HG03097 (cell line): Measurements from ENCODE around the gene ZNF438.

Experiments used
- ATAC-seq: cut with Tn5 transposase; IDR thresholded peaks from one replicate; pipeline ENCODE4 v1.9.1; 2021; ENCODE audit not compliant: unreplicated experiment, low FRiP score

The ZNF438 gene

DNA sequence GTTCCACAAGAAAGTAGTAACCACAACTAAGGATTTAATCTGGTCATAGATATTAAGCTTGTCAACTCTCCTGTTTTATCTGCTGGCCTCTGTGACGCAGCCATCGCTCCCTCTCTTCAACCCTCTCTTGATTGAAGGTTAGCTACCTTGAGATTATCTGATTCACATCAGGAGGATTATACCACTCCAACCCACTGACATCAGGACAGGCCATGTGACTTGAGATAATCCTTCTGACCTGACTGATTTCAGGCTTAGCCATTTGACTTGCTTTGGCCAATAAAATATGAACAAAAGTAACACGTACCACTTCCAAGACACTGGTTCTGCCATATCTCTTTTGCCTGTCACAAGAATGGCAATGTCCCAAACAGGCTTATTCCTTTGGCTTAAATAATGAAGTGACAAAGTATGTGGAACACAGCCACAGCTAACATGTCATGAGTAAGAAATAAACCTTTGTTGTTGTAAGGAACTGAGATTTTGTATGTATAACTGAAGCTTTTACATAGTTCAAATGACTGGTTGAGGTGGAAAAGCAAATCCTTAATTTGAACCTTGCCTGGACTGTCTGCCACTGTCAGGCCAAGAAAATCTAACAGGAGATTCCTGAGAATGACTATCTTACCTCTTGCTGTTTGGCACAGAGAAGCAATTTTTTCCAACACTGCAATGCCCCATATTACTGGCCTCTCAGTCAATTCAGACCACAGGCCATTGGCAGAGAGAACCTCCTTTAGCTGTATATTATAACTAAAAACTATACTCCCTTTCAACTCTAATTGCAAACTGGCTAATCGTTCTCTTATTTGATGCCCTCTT is 13.9 kb downstream of the ZNF438 start:
- no peak for ATAC-seq

DNA sequence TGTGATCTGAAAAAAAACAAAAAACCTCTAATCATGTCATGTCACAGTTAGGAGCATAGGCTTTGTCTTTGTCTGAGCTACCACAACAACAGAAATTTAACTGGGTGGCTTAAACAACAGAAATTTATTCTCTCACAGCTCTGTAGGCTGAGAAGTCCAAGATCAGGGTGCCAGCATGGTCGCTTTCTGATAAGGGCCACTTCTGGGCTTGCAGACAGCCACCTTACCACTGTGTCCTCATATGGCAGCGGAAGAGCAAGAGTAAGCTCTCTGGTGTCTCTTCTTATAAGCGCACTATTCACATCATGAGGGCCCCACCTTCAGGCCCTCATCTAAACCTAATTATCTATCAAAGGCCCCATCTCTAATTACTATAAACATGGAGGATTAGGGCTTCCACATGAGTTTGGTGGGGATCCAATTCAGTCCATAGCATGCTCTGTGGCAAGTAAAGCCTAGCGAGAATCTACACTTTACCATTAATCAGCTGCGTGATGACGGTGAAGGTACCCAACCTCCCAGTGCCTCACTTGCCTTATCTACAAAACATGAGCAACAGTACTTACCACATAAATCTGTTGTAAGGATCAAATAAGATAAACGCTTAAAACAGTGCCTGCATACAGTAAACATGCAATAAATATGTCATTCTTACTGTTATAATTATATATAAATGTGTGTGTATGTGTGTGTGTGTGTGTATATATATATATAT is 17.3 kb downstream of the ZNF438 start:
- ATAC-seq, result no peak

DNA sequence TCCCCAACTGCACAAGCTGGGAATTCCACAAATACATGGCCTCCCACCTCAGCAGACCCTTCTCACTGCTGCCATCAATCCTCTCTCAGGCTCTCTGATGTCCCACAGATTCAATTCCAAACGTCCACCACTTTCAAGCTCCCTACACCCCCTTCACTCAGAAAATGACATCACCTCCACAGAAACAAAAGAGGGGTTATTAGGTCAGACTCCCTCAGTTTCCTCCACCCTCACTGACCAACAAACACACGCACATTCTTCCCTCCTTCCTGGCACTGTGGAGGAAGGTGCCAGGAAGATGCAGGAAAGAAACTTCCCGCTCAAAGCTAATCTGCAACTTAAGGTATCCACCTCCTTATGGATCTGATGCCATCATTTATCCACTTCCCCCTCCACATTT is 18.3 kb downstream of the ZNF438 start:
- no peak for ATAC-seq

DNA sequence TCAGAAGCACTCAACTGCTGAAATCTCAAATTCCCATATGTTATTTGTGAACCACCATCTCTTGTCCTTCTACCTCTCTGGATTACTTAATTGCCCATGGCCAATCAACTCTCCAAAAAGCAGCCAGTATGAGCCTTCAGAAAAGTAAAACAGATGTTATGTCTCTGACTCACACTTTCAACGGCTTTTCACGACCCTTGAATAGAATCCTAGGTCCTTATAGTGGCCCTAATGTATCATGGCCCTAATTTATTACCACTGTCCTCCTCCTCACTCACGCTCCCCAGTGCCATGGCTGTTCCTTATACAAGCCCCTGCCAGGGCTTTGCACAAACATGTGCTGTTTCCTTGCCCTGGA is 20.0 kb downstream of the ZNF438 start:
- no peak for ATAC-seq

DNA sequence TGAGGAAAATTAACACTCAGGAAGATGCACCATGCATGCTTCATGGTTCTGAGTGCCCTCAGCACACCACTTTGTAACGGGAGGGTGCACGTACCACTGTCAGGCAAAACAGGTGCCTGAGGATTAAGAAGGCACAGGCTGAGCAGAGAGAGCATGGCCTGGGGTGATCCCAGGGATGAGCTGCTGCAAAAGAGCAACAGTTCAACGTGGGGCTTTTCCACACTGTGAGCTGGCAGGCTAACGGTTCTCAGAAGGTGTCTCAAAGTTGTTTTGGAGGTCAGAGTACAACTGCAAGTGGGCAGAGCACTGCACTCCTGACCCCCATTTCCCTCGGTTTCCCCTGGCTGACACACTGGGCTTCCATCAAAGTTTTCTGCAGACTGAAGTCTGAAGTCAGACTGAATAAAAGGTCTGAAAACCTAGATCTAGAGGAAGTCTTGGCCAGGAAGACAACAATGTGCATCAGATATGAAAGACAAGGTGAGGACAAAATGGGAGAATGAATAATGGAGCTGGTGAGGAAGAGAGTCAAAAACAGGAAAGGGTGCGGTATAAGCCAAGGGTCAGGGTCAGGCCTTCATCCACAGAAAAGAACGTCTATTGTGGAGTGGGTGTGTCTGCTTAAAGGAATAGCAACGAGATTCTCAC is 20.5 kb downstream of the ZNF438 start:
- ATAC-seq, result no peak

DNA sequence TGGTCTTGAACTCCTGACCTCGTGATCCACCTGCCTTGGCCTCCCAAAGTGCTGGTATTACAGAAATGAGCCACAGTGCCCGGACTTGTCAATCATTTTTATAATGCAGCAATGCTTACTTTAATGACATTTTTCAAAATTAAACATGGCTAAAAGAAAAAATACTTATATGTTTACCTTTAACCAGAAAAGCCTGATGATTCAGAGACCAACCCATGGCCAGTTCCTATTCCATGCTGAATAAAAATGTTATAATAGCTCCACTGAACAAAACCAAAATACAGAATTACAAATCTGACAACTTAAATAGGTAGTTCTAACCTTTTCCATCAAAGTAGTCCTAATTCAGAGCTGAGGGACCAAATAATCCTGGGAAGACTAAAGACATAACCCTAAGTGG is 21.6 kb downstream of the ZNF438 start:
- no peak for ATAC-seq

DNA sequence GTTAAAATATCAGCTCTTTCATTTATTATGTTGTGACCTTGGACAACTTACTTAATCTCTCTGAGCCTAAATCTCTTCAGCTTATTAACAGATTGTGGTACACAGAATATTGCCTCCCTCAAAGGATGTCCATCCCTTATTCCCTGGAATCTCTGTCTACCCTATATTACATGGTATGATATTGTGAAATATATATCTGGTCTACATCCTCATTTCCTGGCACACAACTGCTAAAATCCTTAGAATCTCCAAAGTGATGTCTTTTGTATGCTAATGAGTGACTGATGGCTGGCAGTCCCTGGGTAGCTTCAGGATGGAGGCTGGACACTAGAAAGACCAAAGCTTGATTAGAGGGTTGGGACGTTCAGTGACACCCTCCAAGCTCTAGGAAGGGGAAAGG is 25.8 kb downstream of the ZNF438 start:
- no peak for ATAC-seq

DNA sequence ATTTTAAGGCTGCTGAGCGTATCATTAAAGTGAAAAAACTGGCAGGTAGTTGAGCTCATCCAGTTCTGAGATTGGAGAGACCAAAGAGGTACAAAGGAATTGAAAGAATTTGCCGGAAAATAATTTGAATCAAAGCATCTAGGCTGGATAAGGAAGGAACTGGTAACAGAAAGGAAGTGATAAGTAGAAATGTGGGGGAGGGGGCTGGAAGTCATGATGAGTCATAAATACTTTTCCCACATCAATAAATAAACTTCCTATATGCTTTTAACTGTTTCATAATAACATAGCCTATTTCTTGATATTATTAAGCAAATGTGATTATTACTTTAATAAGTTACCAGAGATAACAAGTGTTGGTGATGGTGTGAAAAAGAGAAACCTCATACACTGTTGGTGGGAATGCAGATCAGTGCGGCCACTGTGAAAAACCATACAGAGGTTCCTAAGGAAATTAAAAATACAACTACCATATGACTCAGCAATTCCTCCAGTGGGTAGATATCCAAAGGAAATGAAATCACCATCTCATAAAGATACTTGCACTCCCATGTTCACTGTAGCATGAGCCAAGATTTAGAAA is 27.0 kb downstream of the ZNF438 start:
- no peak for ATAC-seq

DNA sequence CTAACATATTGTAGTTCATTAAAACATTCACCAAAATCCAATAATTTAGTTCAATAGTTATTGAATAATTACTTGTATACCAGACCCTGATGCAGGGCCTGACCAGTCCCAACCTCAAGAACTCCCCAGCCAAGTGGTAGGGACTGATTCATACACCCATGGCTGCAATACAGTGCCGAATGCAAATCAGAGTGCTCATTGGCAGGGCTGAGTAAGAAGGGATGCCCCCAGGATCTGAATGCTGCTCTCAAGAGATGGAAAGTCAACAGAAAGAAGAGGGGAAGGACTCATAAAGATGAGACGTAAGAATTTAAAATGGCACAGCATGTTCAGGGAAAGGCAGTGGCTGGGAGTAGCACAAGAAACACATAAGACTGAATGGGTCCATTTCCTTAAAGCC is 29.9 kb downstream of the ZNF438 start:
- no peak for ATAC-seq

DNA sequence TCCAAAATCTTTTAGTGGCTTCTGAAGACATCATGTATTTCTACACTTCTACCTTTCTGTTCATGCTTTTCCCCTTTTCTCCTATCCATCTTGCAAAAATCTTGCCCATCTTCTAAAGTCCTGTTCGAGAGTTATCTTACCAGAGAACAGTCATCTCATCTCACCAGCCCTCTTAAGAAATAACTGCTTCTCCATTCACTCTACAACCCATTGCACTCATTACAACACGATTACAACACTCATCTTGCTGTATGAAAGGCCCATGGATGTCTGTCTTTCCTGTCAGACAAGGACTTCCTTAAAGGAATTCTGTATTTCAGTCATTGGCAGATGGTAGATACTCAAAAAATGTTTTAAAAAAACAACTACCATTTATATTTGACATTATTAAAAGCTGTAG is 30.8 kb downstream of the ZNF438 start:
- no peak for ATAC-seq

DNA sequence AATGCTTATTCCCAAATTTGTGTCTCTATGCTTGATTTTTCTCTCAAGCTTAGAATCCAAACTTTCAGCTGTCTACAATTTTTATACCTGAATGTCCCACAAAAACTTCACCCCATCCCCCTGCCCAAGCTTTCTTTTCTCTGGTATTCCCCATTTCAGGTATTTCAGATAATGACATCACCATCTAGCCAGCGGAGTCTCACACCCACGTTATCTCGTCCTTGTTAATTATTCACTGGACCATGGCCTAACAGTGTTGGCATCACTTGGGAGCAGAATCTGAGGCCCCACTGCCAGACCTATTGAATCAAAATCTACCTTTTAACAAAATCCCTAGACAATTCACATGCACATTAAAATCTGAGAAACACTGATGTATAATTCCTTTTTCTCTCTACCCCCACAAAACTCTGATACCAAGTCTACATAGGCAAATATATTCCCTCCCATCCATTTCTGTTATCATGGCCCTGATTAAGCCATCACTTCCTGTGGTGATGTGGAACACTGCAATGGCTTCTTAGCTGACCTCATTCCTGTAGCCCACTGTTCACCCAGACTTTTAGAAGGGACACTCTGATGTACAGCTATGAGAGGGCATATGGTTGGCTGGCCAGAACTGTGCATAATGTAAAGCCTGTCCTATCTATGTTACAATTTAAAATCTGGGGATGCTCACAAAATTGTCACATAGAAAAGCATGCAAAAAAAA is 31.4 kb downstream of the ZNF438 start:
- ATAC-seq, result no peak

DNA sequence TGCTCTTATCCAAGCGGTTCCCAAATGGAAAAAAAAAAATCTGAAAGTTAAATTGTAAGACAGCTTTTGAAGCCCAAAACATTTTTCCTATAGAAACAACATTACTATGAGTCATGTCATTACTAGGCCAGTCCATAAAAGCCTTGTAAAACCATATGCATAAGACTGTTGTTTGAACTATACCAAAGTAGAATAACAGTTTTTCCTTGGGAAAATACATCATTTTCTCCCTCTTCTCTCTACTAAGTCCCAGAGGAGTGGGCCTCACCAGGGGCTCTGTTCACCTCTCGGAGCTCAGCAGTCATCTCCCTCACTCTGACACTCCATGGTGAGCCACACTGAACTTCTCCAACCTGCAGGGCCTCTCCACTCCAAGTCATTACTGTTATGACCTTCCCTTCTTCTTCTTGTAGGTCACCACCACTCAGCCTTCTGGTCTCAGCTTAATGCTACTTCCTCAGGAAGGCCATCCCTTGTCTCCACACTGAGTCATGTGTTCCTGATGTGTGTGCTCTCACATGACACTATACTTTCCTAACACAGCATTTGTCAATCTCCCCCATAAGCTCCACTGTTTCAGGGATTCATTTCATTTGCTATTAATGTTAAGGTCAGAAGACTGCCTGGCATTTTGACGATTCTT is 32.5 kb downstream of the ZNF438 start:
- no peak for ATAC-seq

DNA sequence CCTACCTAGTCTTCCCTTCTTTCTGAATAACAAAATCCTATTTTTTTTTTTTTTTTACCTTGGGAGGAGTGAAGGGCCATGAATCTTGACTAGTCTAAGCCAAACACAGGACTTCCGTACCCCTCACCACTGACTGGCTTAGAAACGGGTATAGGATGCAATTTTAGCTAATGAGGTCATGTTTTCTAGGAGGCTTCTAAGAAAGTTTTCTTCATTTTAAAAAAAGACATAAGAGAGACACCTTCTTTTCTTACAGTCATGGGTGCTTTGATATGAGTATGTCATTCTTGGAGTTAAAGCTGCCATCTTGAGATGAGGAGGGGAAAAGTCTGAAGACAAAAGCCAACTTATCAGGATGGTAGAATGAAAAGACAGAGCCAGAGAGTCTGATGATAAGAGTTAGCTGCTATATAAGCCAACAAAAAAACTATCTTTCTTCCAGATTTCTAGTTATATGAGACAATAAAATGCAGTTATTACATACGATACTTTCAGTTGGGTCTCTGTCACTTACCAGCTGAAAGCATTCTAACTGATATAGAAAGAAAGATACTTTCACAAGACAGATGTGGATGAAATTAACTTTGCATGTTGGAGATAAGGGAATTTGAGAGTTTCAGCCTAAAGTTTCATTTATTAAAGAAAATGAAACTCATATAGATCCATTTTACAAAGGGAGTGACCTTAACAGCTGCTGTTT is 34.0 kb downstream of the ZNF438 start:
- ATAC-seq, result no peak

DNA sequence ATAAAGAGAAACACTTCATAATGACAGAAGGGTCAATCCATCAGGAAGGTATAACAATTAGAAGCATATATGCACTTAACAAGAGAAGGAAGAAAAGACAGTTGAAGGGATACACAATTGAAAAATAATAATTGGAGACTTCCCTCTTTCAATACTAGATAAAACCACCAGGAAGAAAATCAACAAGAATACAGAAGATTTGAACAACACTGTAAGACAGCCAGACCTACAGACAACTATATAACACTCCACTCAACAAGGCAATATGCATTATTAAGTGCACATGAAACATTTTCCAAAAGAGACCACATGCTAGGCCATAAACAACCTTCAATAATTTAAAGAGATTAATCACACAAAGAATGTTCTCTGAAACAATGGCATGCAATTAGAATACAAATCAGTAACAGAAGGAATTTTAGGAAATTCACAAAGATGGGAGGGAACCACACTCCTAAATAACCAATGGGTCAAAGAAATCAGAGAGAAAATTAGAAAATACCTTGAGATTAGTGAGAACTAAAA is 35.1 kb downstream of the ZNF438 start:
- no peak for ATAC-seq

DNA sequence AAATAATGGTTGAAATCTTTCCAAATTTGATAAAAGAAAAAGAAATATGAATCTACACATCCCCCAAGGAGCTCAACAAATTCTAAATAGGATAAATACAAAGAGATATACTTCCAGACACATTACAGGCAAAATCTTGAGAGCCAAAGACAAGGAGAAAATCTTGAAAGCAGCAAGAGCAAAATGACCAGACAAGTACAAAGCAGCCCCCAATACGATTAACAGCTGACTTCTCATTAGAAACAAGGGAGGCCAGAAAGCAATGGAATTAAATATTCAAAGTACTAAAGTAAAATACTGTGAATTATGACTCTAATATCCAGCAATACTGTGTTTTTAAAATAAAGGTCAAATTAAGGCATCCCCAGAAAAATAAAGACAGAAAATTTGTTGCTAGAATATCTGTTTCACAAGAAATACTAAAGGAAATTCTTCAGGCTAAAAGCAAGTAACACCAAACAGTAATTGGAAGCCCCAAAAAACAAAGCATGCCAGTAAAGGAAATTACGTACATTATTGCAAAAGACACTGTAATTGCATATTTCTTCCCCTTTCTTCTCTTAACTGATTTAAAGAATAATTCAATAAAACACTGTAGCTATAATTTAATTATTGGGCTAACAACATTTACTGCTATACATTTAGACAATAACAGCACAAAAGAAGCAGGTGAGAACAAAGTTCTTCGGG is 36.4 kb downstream of the ZNF438 start:
- ATAC-seq, result no peak

DNA sequence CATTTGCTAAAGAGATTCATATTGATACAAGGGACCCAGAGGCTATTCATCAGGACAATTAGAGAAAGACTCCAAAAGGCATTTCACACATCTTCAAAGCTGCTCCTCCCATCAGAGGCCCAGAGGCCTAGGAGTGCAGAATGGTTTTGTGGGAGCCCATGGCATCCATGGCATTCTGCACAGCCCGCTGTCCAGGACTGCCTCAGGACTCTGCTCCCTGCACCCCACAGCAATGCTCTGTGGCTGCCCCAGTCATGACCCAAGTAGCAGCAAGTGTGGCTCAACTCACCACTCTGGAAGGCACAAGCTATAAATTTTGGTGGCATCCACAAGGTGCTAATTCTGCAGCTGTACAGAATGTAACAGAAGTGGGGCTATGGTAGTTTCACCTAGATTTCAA is 38.5 kb downstream of the ZNF438 start:
- ATAC-seq, result no peak

DNA sequence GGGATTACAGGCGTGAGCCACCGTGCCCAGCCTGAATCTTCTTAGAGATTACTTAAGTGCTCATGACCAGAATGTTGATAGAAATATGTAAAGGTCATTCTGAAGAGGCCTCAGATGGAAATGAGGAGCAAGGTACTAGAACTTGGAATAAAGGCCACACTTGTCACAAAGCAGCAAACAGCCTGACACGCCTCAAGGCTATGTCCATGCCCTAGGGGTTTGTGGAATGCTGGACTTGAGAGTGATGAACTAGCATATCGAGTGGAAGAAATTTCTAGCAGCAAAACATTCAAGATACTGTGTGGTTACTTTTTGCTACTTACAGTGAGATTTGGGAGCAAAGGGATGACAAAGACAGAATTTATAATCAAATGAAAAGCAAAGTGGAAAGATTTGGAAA is 39.0 kb downstream of the ZNF438 start:
- no peak for ATAC-seq

DNA sequence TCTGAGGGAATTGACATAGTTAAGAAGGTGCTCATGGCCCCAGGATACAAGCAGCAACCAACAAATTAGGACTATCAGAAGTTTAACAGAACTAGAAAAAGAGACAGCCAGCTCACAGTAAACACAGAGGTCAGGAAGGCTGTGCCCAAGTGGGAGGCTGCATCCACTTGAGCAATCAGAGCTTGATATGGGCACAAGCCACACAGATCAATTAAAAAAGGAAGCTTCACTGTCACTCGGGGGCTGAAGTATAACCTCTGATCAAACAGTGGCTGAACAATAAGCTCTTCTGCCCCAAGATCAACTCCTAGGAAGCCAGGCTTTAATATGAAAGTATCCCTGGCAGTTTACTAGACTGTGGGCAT is 40.0 kb downstream of the ZNF438 start:
- ATAC-seq, result no peak
